ENCODE results near the gene UHRF2.

The UHRF2 gene

GRCh38 chr9:6543204-6543603 lies 130.2 kb downstream of the UHRF2 start:
- no peak for DNase-seq (ENCODE audit: low read depth)
- no peak overlapping the region for H3K4me3 ChIP-seq (ENCODE audit: low read length)
- no peak for TF ChIP-seq CTCF (IDR thresholded peaks at IDR 0.05; ENCODE audit: insufficient read depth, low read depth, low read length, missing control alignments)

DNA sequence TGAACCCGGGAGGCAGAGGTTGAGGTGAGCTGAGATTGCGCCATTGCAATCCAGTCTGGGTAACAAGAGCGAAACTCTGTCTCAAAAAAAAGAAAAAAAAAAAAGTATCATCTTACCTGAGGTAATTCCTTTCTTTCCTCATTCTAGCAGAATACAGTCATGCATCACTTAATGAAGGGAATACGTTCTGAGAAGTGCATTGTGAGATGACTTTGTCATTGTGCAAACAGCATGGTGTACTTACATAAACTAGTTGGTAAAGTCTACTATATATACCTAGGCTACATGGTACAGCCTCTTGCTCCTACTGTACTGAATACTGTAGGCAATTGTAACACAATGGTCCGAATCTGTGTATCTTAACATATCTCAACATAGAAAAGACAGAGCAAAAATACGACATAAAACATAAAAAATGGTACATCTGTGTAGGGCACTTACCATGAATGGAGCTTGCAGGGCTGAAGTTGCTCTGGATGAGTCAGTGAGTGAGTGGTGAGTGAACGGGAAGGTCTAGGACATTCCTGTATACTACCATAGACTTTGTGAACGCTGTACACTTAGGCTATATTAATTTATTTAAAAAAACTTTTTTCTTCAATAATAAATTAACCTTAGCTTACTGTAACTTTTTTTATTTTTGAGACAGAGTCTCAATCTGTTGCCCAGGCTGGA lies 132.2 kb downstream of the UHRF2 start:
- DNase-seq (ENCODE audit: low read depth): peak; percentile 96
- TF ChIP-seq CTCF (IDR thresholded peaks at IDR 0.05; ENCODE audit: insufficient read depth, low read depth, low read length, missing control alignments): no peak
- no peak overlapping the region for H3K4me3 ChIP-seq (ENCODE audit: low read length)

GRCh38 chr9:6549106-6549800 lies 136.3 kb downstream of the UHRF2 start:
- TF ChIP-seq CTCF (IDR thresholded peaks at IDR 0.05; ENCODE audit: insufficient read depth, low read depth, low read length, missing control alignments): no peak

DNA sequence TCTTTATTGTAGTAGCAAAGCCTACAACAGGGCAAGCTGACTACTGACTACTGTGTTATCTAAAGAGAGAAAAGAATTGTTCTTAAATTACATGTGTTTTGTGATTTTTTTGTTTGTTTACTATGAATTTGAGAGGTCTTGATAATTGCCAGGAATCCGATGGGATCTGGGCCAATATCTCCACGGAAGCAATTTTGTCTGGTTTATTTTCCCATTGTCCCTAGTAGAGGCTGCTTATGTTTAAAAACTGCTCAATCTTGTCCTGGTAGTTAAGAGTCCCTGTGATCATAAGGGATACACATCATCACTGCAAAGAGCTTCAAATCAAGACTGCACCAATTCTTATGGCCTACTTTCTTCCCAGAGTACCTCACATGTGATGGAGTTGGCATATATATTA lies 138.1 kb downstream of the UHRF2 start:
- no peak for TF ChIP-seq CTCF (IDR thresholded peaks at IDR 0.05; ENCODE audit: insufficient read depth, low read depth, low read length, missing control alignments)
- H3K4me3 ChIP-seq (ENCODE audit: low read length): no peak overlapping the region
- DNase-seq (ENCODE audit: low read depth): no peak

More at GRCh38 chr9:6549106-6549800, 136.3 kb downstream of the UHRF2 start:
- DNase-seq (ENCODE audit: low read depth): no peak
- no peak overlapping the region for H3K4me3 ChIP-seq (ENCODE audit: low read length)

- no peak overlapping the region for H3K4me3 ChIP-seq (ENCODE audit: low read length)
- TF ChIP-seq CTCF (IDR thresholded peaks at IDR 0.05; ENCODE audit: insufficient read depth, low read depth, low read length, missing control alignments): peak; percentile 18
- DNase-seq (ENCODE audit: low read depth): peak; percentile 21
Measured at GRCh38 chr9:6552033-6552432, 139.0 kb downstream of the UHRF2 start.

- no peak overlapping the region for H3K4me3 ChIP-seq (ENCODE audit: low read length)
- peak; percentile 51 for DNase-seq (ENCODE audit: low read depth)
- TF ChIP-seq CTCF (IDR thresholded peaks at IDR 0.05; ENCODE audit: insufficient read depth, low read depth, low read length, missing control alignments): no peak
Measured at GRCh38 chr9:6552498-6553121, 139.6 kb downstream of the UHRF2 start.
